SKM-1 (cell line): ENCODE measurements around the gene FEN1.

Source experiments
- DNase-seq: peaks from one replicate; lab custom pipeline; 2025; ENCODE audit not compliant: unreplicated experiment; lab: John Stamatoyannopoulos, UW

FEN1 gene

GRCh38 chr11:61756452-61757212 lies 36.1 kb upstream of the FEN1 start:
- no peak for DNase-seq

GRCh38 chr11:61757213-61757862 lies 35.4 kb upstream of the FEN1 start:
- DNase-seq: no peak

GRCh38 chr11:61760946-61761345 lies 31.8 kb upstream of the FEN1 start:
- DNase-seq: no peak

- no peak for DNase-seq
Observed at GRCh38 chr11:61761440-61762222, 31.1 kb upstream of the FEN1 start.

- no peak for DNase-seq
Observed at GRCh38 chr11:61762223-61762615, 30.5 kb upstream of the FEN1 start.

GRCh38 chr11:61762798-61763197 lies 29.9 kb upstream of the FEN1 start:
- no peak for DNase-seq

- no peak for DNase-seq
Observed at GRCh38 chr11:61763930-61764605, 28.6 kb upstream of the FEN1 start.

GRCh38 chr11:61764606-61765260 lies 28.0 kb upstream of the FEN1 start:
- DNase-seq: no peak

GRCh38 chr11:61765550-61766253 lies 27.0 kb upstream of the FEN1 start:
- DNase-seq: no peak

GRCh38 chr11:61766353-61766841 lies 26.3 kb upstream of the FEN1 start:
- DNase-seq: no peak

- DNase-seq: no peak
Observed at GRCh38 chr11:61768376-61769076, 24.2 kb upstream of the FEN1 start.

- no peak for DNase-seq
Observed at GRCh38 chr11:61769169-61769920, 23.4 kb upstream of the FEN1 start.

- DNase-seq: no peak
Observed at GRCh38 chr11:61769946-61770683, 22.6 kb upstream of the FEN1 start.

- no peak for DNase-seq
Observed at GRCh38 chr11:61771195-61771894, 21.4 kb upstream of the FEN1 start.

GRCh38 chr11:61771985-61772455 lies 20.7 kb upstream of the FEN1 start:
- no peak for DNase-seq

GRCh38 chr11:61773356-61773755 lies 19.4 kb upstream of the FEN1 start:
- DNase-seq: no peak

- DNase-seq: no peak
Observed at GRCh38 chr11:61773809-61774208, 18.9 kb upstream of the FEN1 start.
